Measurements from ENCODE around the gene TTC34. TPM values are rescaled to one million over a fixed set of nuclear protein-coding genes. Genes with fewer than 3 reads are reported as not detected.
"Not testable (repeated sequence)": the region's sequence is repeated elsewhere in the genome, so short reads cannot be mapped to it uniquely, and the experiment has no call there.

Gene TTC34
- total RNA-seq, 1 experiment from 2014 or later: 0.03 TPM

- not testable (repeated sequence) for H3K4me1 ChIP-seq (replicated peaks); H3K9me3 ChIP-seq (replicated peaks); H3K27me3 ChIP-seq (replicated peaks); H3K27ac ChIP-seq; H3K4me3 ChIP-seq; H3K36me3 ChIP-seq
- DNase-seq (ENCODE audit: low read depth in 1 of 2, low spot score in 2 of 2): peak in 1 of 2 experiments; percentile 69
Measured at GRCh38 chr1:2687638-2688335, 113.7 kb downstream of the TTC34 start.

GRCh38 chr1:2687174-2687591 is 114.3 kb downstream of the TTC34 start:
- not testable (repeated sequence) for H3K4me3 ChIP-seq; H3K9me3 ChIP-seq (replicated peaks); H3K36me3 ChIP-seq; H3K4me1 ChIP-seq (replicated peaks); H3K27me3 ChIP-seq (replicated peaks); H3K27ac ChIP-seq
- DNase-seq (ENCODE audit: low read depth in 1 of 2, low spot score in 2 of 2): peak in 1 of 2 experiments; percentile 22

GRCh38 chr1:2686091-2686863 is 115.2 kb downstream of the TTC34 start:
- H3K27me3 ChIP-seq (replicated peaks); H3K4me3 ChIP-seq; H3K9me3 ChIP-seq (replicated peaks); H3K27ac ChIP-seq; H3K36me3 ChIP-seq; H3K4me1 ChIP-seq (replicated peaks): not testable (repeated sequence)
- peak in 1 of 2 experiments; percentile 12 for DNase-seq (ENCODE audit: low read depth in 1 of 2, low spot score in 2 of 2)

DNA sequence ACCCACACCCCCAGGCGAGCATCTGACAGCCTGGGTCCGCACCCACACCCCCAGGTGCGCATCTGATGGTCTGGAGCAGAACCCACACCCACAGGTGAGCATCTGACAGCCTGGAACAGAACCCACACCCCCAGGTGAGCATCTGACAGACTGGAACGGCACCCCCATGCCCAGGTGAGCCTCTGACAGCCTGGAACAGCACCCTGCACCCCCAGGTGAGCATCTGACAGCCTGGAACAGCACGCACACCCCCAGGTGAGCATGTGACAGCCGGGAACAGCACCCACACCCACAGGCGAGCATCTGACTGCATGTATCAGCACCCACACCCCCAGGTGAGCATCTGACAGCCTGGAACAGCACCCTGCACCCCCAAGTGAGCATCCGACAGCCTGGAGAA is 115.8 kb downstream of the TTC34 start:
- peak in 1 of 2 experiments; percentile 19 for DNase-seq (ENCODE audit: low read depth in 1 of 2, low spot score in 2 of 2)

DNA sequence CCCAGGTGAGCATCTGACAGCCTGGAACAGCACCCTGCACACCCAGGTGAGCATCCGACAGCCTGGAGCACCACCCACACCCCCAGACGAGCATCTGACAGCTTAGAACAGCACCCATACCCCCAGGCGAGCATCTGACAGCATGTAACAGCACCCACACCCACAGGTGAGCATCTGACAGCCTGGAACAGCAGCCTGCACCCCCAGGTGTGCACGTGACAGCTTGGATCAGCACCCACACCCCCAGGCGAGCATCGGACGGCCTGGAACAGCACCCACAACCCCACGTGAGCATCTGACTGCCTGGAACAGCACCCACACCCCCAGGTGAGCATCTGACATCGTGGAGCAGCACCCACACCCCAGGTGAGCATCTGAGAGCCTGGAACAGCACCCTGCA is 116.6 kb downstream of the TTC34 start:
- H3K9me3 ChIP-seq (replicated peaks); H3K27me3 ChIP-seq (replicated peaks); H3K27ac ChIP-seq; H3K36me3 ChIP-seq; H3K4me1 ChIP-seq (replicated peaks); H3K4me3 ChIP-seq: not testable (repeated sequence)
- peak in 1 of 2 experiments; percentile 14 for DNase-seq (ENCODE audit: low read depth in 1 of 2, low spot score in 2 of 2)

More for the DNA sequence above, 115.8 kb downstream of the TTC34 start:
- H3K27me3 ChIP-seq (replicated peaks); H3K4me3 ChIP-seq; H3K27ac ChIP-seq; H3K9me3 ChIP-seq (replicated peaks); H3K4me1 ChIP-seq (replicated peaks); H3K36me3 ChIP-seq: not testable (repeated sequence)

GRCh38 chr1:2684000-2684399 is 117.5 kb downstream of the TTC34 start:
- not testable (repeated sequence) for H3K4me1 ChIP-seq (replicated peaks); H3K4me3 ChIP-seq; H3K27ac ChIP-seq; H3K9me3 ChIP-seq (replicated peaks); H3K36me3 ChIP-seq; H3K27me3 ChIP-seq (replicated peaks)
- DNase-seq (ENCODE audit: low read depth in 1 of 2, low spot score in 2 of 2): peak in 1 of 2 experiments; percentile 66

DNA sequence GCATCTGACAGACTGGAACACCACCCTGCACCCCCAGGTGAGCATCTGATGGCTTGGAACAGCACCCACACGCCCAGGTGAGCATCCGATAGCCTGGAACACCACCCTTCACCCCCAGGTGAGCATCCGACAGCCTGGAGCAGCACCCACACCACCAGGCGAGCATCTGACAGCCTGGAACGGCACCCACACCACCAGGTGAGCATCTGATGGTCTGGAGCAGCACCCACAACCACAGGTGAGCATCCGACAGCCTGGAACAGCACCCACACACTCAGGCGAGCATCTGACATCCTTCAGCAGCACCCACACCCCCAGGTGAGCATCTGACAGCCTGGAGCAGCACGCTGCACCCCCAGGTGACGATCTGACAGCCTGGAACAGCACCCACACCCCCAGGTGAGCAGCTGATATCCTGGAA is 118.2 kb downstream of the TTC34 start:
- not testable (repeated sequence) for H3K27ac ChIP-seq; H3K9me3 ChIP-seq (replicated peaks); H3K4me1 ChIP-seq (replicated peaks); H3K27me3 ChIP-seq (replicated peaks); H3K4me3 ChIP-seq; H3K36me3 ChIP-seq
- peak in 1 of 2 experiments; percentile 16 for DNase-seq (ENCODE audit: low read depth in 1 of 2, low spot score in 2 of 2)

DNA sequence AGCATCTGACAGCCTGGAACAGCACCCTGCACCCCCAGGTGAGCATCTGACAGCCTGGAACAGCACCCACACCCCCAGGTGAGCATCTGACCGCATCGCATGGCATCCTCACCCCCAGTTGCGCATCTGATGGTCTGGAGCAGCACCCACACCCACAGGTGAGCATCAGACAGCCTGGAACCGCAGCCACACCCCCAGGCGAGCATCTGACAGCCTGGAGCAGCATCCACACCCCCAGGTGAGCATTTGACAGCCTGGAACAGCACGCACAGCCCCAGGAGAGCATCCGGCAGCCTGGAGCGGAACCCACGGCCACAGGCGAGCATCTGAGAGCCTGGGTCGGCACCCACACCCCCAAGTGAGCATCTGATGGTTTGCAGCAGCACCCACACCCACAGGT is 118.6 kb downstream of the TTC34 start:
- not testable (repeated sequence) for H3K9me3 ChIP-seq (replicated peaks); H3K27me3 ChIP-seq (replicated peaks); DNase-seq (ENCODE audit: low read depth in 1 of 2, low spot score in 2 of 2); H3K4me3 ChIP-seq; H3K27ac ChIP-seq; H3K4me1 ChIP-seq (replicated peaks); H3K36me3 ChIP-seq

DNA sequence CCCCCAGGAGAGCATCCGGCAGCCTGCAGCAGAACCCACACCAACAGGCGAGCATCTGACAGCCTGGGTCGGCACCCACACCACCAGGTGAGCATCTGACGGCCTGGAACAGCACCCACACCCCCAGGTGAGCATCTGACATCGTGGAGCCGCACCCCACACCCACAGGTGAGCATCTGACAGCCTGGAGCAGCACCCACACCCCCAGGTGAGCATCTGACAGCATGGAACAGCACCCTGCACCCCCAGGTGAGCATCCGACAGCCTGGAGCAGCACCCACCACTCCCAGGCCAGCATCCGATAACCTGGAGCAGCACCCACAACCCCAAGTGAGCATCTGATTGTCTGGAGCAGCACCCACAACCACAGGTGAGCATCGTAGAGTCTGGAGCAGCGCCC is 124.8 kb downstream of the TTC34 start:
- not testable (repeated sequence) for H3K27me3 ChIP-seq (replicated peaks); H3K4me1 ChIP-seq (replicated peaks); H3K36me3 ChIP-seq; H3K9me3 ChIP-seq (replicated peaks); H3K27ac ChIP-seq; H3K4me3 ChIP-seq
- peak in 1 of 2 experiments; percentile 6 for DNase-seq (ENCODE audit: low read depth in 1 of 2, low spot score in 2 of 2)

GRCh38 chr1:2671656-2672055 is 129.8 kb downstream of the TTC34 start:
- not testable (repeated sequence) for H3K27ac ChIP-seq; H3K4me3 ChIP-seq; H3K4me1 ChIP-seq (replicated peaks); H3K36me3 ChIP-seq; H3K9me3 ChIP-seq (replicated peaks); H3K27me3 ChIP-seq (replicated peaks)
- peak in 1 of 2 experiments; percentile 47 for DNase-seq (ENCODE audit: low read depth in 1 of 2, low spot score in 2 of 2)

DNA sequence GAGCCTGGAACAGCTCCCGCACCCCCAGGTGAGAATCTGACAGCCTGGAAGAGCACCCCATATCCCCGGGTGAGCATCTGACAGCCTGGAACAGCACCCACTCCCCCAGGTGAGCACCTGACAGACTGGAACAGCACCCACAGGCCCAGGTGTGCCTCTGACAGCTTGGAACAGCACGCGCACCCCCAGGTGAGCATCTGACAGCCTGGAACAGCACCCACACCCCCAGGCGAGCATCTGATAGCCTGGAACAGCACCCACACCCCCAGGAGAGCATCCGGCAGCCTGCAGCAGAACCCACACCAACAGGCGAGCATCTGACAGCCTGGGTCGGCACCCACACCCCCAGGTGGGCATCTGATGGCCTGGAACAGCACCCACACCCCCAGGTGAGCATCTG is 141.7 kb downstream of the TTC34 start:
- H3K27ac ChIP-seq; H3K27me3 ChIP-seq (replicated peaks): not testable (repeated sequence)
- peak in 1 of 2 experiments; percentile 54 for DNase-seq (ENCODE audit: low read depth in 1 of 2, low spot score in 2 of 2)

DNA sequence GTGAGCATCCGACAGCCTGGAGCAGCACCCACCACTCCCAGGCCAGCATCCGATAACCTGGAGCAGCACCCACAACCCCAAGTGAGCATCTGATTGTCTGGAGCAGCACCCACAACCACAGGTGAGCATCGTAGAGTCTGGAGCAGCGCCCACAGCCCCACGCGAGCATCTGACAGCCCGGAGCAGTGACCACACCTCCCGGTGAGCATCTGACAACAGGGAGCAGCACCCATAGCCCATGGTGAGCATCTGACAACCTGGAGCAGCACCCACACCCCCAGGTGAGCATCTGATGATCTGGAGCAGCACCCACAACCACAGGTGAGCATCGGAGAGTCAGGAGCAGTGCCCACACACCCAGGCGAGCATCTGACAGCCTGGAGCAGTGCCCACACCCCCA is 143.6 kb downstream of the TTC34 start:
- not testable (repeated sequence) for H3K27me3 ChIP-seq (replicated peaks); H3K9me3 ChIP-seq (replicated peaks); H3K27ac ChIP-seq; DNase-seq (ENCODE audit: low read depth in 1 of 2, low spot score in 2 of 2); H3K36me3 ChIP-seq; H3K4me1 ChIP-seq (replicated peaks); H3K4me3 ChIP-seq

More for the DNA sequence above, 141.7 kb downstream of the TTC34 start:
- H3K4me1 ChIP-seq (replicated peaks); H3K9me3 ChIP-seq (replicated peaks); H3K36me3 ChIP-seq; H3K4me3 ChIP-seq: not testable (repeated sequence)

DNA sequence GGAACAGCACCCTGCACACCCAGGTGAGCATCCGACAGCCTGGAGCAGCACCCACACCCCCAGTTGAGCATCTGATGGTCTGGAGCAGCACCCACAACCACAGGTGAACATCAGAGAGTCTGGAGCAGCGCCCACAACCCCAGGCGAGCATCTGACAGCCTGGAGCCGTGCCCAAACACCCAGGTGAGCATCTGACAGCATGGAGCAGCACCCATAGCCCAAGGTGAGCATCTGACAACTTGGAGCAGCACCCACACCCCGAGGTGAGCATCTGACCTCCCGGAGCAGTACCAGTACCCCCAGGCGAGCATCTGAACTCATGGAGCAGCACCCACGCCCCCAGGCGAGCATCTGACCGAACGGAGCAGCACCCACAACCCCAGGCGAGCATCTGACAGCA is 144.4 kb downstream of the TTC34 start:
- H3K27ac ChIP-seq; H3K27me3 ChIP-seq (replicated peaks); DNase-seq (ENCODE audit: low read depth in 1 of 2, low spot score in 2 of 2); H3K36me3 ChIP-seq; H3K4me3 ChIP-seq; H3K4me1 ChIP-seq (replicated peaks); H3K9me3 ChIP-seq (replicated peaks): not testable (repeated sequence)

- H3K4me3 ChIP-seq; H3K9me3 ChIP-seq (replicated peaks); H3K27me3 ChIP-seq (replicated peaks); H3K36me3 ChIP-seq; H3K27ac ChIP-seq; H3K4me1 ChIP-seq (replicated peaks): not testable (repeated sequence)
- DNase-seq (ENCODE audit: low read depth in 1 of 2, low spot score in 2 of 2): peak in 1 of 2 experiments; percentile 83
Measured at GRCh38 chr1:2655598-2656434, 145.7 kb downstream of the TTC34 start.

Data from SJSA1 (cell line).